ENCODE results near the gene TTC38.

TTC38 gene

GRCh38 chr22:46267431-46268279 is at the start of gene TTC38:
Gene TTC38, plus strand, starts transcription at chr22:46268008. Its CDS starts 32 bp downstream, at chr22:46268040.
- DNase-seq: peak; percentile 33 to 41

GRCh38 chr22:46219636-46220035 is 48.2 kb upstream of the TTC38 start:
- DNase-seq: no peak

- DNase-seq: no peak
These were observed 46.9 kb upstream of the TTC38 start for GRCh38 chr22:46220921-46221320.

GRCh38 chr22:46224044-46224897 is 43.5 kb upstream of the TTC38 start:
- no peak for DNase-seq

- DNase-seq: no peak
These were observed 42.9 kb upstream of the TTC38 start for GRCh38 chr22:46224898-46225290.

GRCh38 chr22:46225631-46226030 is 42.2 kb upstream of the TTC38 start:
- no peak for DNase-seq

- no peak for DNase-seq
These were observed 41.2 kb upstream of the TTC38 start for GRCh38 chr22:46226577-46226976.

- DNase-seq: no peak
These were observed 38.1 kb upstream of the TTC38 start for GRCh38 chr22:46229701-46230100.

DNA sequence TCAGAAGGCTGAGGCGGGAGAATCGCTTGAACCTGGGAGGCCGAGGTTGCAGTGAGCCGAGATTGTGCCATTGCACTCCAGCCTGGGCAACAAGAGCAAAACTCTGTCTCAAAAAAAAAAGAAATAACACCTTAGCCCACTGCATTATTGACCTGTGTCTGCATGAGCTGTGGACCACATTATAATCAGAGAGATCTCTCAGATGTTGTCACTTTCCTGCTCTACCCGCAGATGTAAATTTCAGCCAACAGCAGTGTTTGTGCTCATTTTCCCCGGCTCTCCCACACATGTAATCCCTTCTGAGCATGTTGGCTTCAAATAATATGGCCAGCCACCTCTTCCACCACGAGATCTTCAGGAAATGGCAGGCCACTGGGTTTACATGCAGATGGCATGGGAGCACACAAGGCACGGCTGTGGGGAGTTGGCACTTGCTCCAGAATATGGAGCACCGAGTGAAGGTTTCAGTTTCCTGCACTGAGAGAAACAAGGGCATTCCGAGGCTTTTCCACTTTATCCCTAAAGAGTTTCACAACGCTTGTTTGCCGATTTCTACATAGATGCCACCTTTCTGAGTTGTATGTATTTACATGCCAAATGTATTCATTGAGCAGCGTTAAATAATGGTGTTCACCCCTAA is 37.4 kb upstream of the TTC38 start:
- no peak for DNase-seq

DNA sequence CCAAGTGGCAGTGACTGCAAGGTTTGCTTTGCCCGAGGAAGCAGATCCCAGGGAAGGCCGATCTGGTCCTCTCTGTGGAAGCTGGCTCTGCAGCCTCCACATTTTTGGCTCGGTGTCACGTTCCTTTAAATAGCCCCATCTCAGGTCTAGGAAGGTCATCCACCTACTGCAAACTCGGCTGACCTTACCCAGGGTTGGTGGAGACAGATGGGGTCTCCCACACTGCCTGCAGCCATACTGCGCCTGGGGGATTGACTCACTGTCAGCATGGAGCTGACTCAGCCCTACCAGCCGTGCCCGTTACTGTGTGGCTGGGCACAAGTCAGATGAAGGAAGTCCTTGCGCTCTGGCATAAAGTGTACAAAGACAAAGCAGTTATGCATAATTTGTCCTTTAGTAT is 34.6 kb upstream of the TTC38 start:
- no peak for DNase-seq

DNA sequence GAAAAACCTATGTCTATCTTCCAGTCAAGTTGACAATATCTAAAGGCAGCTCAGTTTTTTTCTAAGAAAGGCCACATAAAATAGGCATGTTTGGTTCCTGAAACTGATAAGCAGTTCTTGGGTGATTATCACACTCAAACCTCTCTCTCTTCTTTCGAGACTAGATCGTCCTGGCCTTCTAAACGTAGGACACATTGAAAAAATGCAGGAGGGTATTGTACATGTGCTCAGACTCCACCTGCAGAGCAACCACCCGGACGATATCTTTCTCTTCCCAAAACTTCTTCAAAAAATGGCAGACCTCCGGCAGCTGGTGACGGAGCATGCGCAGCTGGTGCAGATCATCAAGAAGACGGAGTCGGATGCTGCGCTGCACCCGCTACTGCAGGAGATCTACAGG is 32.8 kb upstream of the TTC38 start:
- DNase-seq: no peak

DNA sequence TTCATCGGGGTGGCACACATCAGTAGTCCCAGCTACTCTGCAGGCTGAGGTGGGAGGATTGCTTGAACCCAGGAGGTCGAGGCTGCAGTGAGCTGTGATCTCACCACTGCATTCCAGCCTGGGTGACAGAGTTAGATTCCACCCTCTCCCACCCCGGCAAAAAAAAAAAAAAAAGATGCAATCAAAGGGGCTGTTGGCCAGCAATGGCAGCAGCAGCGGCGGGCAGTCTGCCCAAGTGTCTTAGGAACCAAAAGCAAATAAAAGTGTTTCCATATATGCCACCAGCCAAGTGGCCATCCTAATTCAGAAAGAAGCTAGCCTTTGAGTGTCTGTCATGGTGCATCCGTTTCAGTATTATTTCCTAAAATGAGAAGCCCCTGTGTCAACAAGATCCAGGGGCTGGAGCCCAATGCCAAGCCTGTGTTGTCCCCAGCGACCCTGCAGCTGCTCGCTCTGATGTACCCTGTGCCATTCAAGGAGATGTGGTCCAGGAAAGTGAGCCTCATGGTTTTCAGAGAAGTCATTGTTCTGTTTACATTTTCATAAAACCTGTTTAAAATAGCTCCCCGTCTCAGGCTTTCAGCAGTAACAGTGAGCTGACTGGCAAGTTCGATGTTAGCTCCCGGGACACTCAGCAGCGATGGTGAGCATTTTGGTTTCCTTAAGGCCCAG is 30.2 kb upstream of the TTC38 start:
- no peak for DNase-seq

- no peak for DNase-seq
These were observed 29.3 kb upstream of the TTC38 start for GRCh38 chr22:46238541-46238940.

- no peak for DNase-seq
These were observed 28.4 kb upstream of the TTC38 start for GRCh38 chr22:46239261-46240048.

DNA sequence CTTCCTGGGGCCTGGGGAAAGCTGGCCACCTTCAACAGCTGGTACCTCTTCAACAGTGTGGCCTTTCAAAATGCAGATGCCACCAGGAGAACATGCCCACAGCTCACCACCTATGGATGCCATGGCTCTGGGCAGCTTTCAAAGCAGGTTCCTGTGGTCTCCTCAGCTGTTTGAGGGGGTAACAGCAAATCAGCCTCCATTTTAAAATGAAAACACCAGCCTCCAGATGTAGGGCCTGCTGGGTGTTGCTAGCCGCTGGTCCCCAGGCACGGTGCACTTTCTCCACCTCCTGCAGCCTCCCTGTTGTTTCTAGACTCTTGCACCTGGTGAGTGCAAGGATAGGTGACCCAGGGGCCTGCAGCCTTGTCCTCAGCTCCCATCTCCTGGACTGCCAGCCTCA is 27.7 kb upstream of the TTC38 start:
- DNase-seq: no peak

DNA sequence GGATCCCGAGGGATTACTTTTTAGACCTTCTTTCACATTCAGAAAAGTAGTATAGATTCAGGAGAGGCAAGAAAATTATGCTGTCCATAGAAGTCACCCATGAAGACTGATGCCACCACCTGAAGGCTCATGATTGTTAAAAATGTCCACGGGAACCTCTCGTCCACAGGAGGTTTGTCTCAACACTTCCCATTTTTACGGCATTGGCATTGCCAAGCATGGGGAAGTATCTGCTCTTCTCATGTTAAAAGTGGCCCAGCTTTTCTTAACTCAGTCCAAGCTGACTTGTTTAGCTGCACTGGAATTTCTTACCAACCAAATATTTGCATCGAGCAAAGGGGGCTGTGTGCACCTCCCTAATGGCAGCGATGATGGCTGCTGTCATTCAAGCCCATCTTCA is 27.3 kb upstream of the TTC38 start:
- DNase-seq: no peak

- DNase-seq: no peak
These were observed 26.9 kb upstream of the TTC38 start for GRCh38 chr22:46240907-46241306.

DNA sequence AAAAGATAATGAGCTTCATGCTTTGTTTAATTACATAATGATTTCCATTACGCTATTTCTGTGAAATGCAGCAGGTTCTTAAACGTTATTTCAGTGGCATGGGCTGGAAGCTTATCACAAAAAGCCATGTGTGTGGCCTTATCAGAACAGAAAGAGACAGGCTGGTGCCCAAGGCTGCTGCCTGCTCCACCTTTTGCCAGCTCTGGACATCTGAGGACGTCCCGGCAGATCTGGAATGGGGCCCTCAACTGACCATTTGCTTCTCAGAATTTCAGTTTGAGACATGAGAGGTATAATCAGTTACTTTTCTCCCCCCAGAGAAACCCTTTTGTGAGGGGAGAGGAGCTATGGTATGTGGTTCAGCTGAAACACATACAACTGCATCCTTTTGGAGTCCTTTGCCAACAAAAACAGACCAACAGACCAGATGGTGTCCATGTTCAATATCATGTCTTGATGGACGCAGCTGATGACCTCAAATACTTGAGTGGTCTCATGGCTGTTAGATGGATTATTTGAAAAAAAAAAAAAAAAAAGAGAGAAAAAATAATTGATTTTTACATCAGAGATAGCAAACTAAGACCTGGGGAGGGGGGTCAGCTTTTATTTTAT is 26.3 kb upstream of the TTC38 start:
- DNase-seq: no peak

- DNase-seq: no peak
These were observed 25.7 kb upstream of the TTC38 start for GRCh38 chr22:46242076-46242475.

GRCh38 chr22:46244771-46245170 is 23.0 kb upstream of the TTC38 start:
- no peak for DNase-seq

DNA sequence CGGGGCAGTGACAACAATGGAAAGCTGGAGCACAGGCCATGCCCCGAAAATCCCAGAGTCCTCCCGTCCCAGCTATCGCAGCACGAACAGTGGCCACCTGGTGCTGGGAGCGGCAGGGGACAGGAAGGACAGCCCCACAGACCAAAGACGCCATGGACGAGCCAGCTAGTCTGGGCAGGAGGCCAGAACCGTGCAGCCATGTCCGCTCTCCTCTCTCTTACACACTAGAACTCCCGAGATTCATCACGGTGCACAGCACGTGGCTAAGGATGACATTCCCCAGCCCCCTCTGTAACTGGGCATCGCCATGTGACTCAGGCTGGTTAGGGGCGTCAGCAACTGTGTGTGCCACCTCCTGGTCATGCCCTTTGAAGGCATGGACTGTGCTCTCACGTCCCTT is 22.3 kb upstream of the TTC38 start:
- no peak for DNase-seq

- DNase-seq: no peak
These were observed 21.6 kb upstream of the TTC38 start for GRCh38 chr22:46246178-46246577.
